ENCODE data around the gene GNAI3.

GNAI3 gene

GRCh38 chr1:109547463-109548320 lies 723 bp upstream of the GNAI3 start:
- Histone ChIP-seq H2BK5ac (ENCODE audit: low read length) (no peak overlapping the region), H3K4me3 (ENCODE audit: low read length in 2 of 2) (peak overlapping the region; percentile 77 to 99), H3K14ac (ENCODE audit: low read length) (no peak overlapping the region), H3K79me1 (ENCODE audit: low read depth, low read length) (peaks cover 5% of the 10 kb centered on the region), H3K18ac (ENCODE audit: low read length) (no peak overlapping the region), H3K27me3 (ENCODE audit: control insufficient read depth in 3 of 3, insufficient read depth in 3 of 3, low read depth in 1 of 3, low read length in 3 of 3) (no peaks in the 10 kb centered on the region), H2AK5ac (ENCODE audit: low read depth, low read length) (no peak overlapping the region), H4K8ac (ENCODE audit: low read depth, low read length) (no peak overlapping the region), H2BK12ac (ENCODE audit: low read length) (no peak overlapping the region), H2AFZ (ENCODE audit: low read length) (peak overlapping the region; percentile 87), H3K27ac (replicated peaks; ENCODE audit: low read length) (no peak overlapping the region), H3K23ac (ENCODE audit: low read depth, low read length, poor library complexity) (no peak overlapping the region), H3K9ac (ENCODE audit: low read depth, low read length, poor library complexity) (no peak overlapping the region), H3K4ac (ENCODE audit: low read length) (no peak overlapping the region), H3K9me3 (replicated peaks in 1 of 2; ENCODE audit: control insufficient read depth in 2 of 2, insufficient read depth in 1 of 2, low read depth in 1 of 2, low read length in 2 of 2) (no peaks in the 10 kb centered on the region), H3K4me1 (ENCODE audit: control insufficient read depth in 2 of 2, insufficient read depth in 1 of 2, low read depth in 1 of 2, low read length in 2 of 2) (peaks cover 2 to 17% of the 10 kb centered on the region in 2 donors), H3K36me3 (replicated peaks in 1 of 2; ENCODE audit: control insufficient read depth in 2 of 2, insufficient read depth in 2 of 2, low read length in 2 of 2) (peaks cover 0 to 2% of the 10 kb centered on the region in 2 donors), H4K91ac (ENCODE audit: low read depth, low read length, poor library complexity) (no peak overlapping the region), H2BK15ac (ENCODE audit: low read length) (no peak overlapping the region), H2BK120ac (ENCODE audit: low read depth, low read length) (no peak overlapping the region), H3K4me2 (ENCODE audit: insufficient read depth, low read length, poor library complexity, severe bottlenecking) (peak overlapping the region; percentile 54)
- no peak for DNase-seq (ENCODE audit: low spot score)
- WGBS, 2 donors (ENCODE audit: extremely low coverage in 2 of 2, insufficient read length in 2 of 2, insufficient replicate concordance in 1 of 2) = no CpG with 5 or more reads among the region's 22 CpGs

GRCh38 chr1:109556563-109556962 lies 8.1 kb downstream of the GNAI3 start:
- H3K18ac ChIP-seq (ENCODE audit: low read length) = no peak overlapping the region
- H2BK120ac ChIP-seq (ENCODE audit: low read depth, low read length) = no peak overlapping the region
- H3K4me3 ChIP-seq (ENCODE audit: low read length in 2 of 2) = no peak overlapping the region
- H2AK5ac ChIP-seq (ENCODE audit: low read depth, low read length) = no peak overlapping the region
- no CpG with 5 or more reads among the region's 2 CpGs for WGBS, 2 donors (ENCODE audit: extremely low coverage in 2 of 2, insufficient read length in 2 of 2, insufficient replicate concordance in 1 of 2)
- peaks cover 0 to 2% of the 10 kb centered on the region in 2 donors for H3K9me3 ChIP-seq (replicated peaks in 1 of 2; ENCODE audit: control insufficient read depth in 2 of 2, insufficient read depth in 1 of 2, low read depth in 1 of 2, low read length in 2 of 2)
- H3K27ac ChIP-seq (replicated peaks; ENCODE audit: low read length) = no peak overlapping the region
- H4K8ac ChIP-seq (ENCODE audit: low read depth, low read length) = no peak overlapping the region
- H3K27me3 ChIP-seq (ENCODE audit: control insufficient read depth in 3 of 3, insufficient read depth in 3 of 3, low read depth in 1 of 3, low read length in 3 of 3) = no peaks in the 10 kb centered on the region
- no peak overlapping the region for H3K9ac ChIP-seq (ENCODE audit: low read depth, low read length, poor library complexity)
- H3K36me3 ChIP-seq (replicated peaks in 1 of 2; ENCODE audit: control insufficient read depth in 2 of 2, insufficient read depth in 2 of 2, low read length in 2 of 2) = peaks cover 0 to 25% of the 10 kb centered on the region in 2 donors
- peaks cover 9% of the 10 kb centered on the region for H3K79me1 ChIP-seq (ENCODE audit: low read depth, low read length)
- H3K14ac ChIP-seq (ENCODE audit: low read length) = no peak overlapping the region
- no peak for DNase-seq (ENCODE audit: low spot score)
- H3K4me1 ChIP-seq (ENCODE audit: control insufficient read depth in 2 of 2, insufficient read depth in 1 of 2, low read depth in 1 of 2, low read length in 2 of 2) = no peaks in the 10 kb centered on the region
- H2BK5ac ChIP-seq (ENCODE audit: low read length) = no peak overlapping the region
- no peak overlapping the region for H3K23ac ChIP-seq (ENCODE audit: low read depth, low read length, poor library complexity)
- no peak overlapping the region for H2BK12ac ChIP-seq (ENCODE audit: low read length)
- no peak overlapping the region for H4K91ac ChIP-seq (ENCODE audit: low read depth, low read length, poor library complexity)
- H3K4me2 ChIP-seq (ENCODE audit: insufficient read depth, low read length, poor library complexity, severe bottlenecking) = no peak overlapping the region
- no peak overlapping the region for H3K4ac ChIP-seq (ENCODE audit: low read length)
- H2AFZ ChIP-seq (ENCODE audit: low read length) = no peak overlapping the region
- no peak overlapping the region for H2BK15ac ChIP-seq (ENCODE audit: low read length)

- H2BK12ac ChIP-seq (ENCODE audit: low read length) = no peak overlapping the region
- H3K9me3 ChIP-seq (replicated peaks in 1 of 2; ENCODE audit: control insufficient read depth in 2 of 2, insufficient read depth in 1 of 2, low read depth in 1 of 2, low read length in 2 of 2) = peaks cover 0 to 2% of the 10 kb centered on the region in 2 donors
- no CpG with 5 or more reads among the region's 5 CpGs for WGBS, 2 donors (ENCODE audit: extremely low coverage in 2 of 2, insufficient read length in 2 of 2, insufficient replicate concordance in 1 of 2)
- no peak overlapping the region for H4K8ac ChIP-seq (ENCODE audit: low read depth, low read length)
- DNase-seq (ENCODE audit: low spot score) = no peak
- H2AFZ ChIP-seq (ENCODE audit: low read length) = no peak overlapping the region
- H2BK120ac ChIP-seq (ENCODE audit: low read depth, low read length) = no peak overlapping the region
- H3K4me2 ChIP-seq (ENCODE audit: insufficient read depth, low read length, poor library complexity, severe bottlenecking) = no peak overlapping the region
- H2BK5ac ChIP-seq (ENCODE audit: low read length) = no peak overlapping the region
- no peak overlapping the region for H3K14ac ChIP-seq (ENCODE audit: low read length)
- H4K91ac ChIP-seq (ENCODE audit: low read depth, low read length, poor library complexity) = no peak overlapping the region
- H3K4me3 ChIP-seq (ENCODE audit: low read length in 2 of 2) = no peak overlapping the region
- H3K27me3 ChIP-seq (ENCODE audit: control insufficient read depth in 3 of 3, insufficient read depth in 3 of 3, low read depth in 1 of 3, low read length in 3 of 3) = no peaks in the 10 kb centered on the region
- H3K18ac ChIP-seq (ENCODE audit: low read length) = no peak overlapping the region
- H3K4me1 ChIP-seq (ENCODE audit: control insufficient read depth in 2 of 2, insufficient read depth in 1 of 2, low read depth in 1 of 2, low read length in 2 of 2) = no peaks in the 10 kb centered on the region
- no peak overlapping the region for H2BK15ac ChIP-seq (ENCODE audit: low read length)
- H3K4ac ChIP-seq (ENCODE audit: low read length) = no peak overlapping the region
- H3K79me1 ChIP-seq (ENCODE audit: low read depth, low read length) = peaks cover 9% of the 10 kb centered on the region
- peaks cover 0 to 24% of the 10 kb centered on the region in 2 donors for H3K36me3 ChIP-seq (replicated peaks in 1 of 2; ENCODE audit: control insufficient read depth in 2 of 2, insufficient read depth in 2 of 2, low read length in 2 of 2)
- no peak overlapping the region for H3K23ac ChIP-seq (ENCODE audit: low read depth, low read length, poor library complexity)
- H3K27ac ChIP-seq (replicated peaks; ENCODE audit: low read length) = no peak overlapping the region
- H2AK5ac ChIP-seq (ENCODE audit: low read depth, low read length) = no peak overlapping the region
- H3K9ac ChIP-seq (ENCODE audit: low read depth, low read length, poor library complexity) = peak overlapping the region; percentile 12
These were observed 9.1 kb downstream of the GNAI3 start for GRCh38 chr1:109557520-109557919.

- no peak overlapping the region for H2BK120ac ChIP-seq (ENCODE audit: low read depth, low read length)
- no peak overlapping the region for H3K4me2 ChIP-seq (ENCODE audit: insufficient read depth, low read length, poor library complexity, severe bottlenecking)
- H4K91ac ChIP-seq (ENCODE audit: low read depth, low read length, poor library complexity) = no peak overlapping the region
- no peak overlapping the region for H3K18ac ChIP-seq (ENCODE audit: low read length)
- H3K4me3 ChIP-seq (ENCODE audit: low read length in 2 of 2) = no peak overlapping the region
- H3K79me1 ChIP-seq (ENCODE audit: low read depth, low read length) = peaks cover 11% of the 10 kb centered on the region
- no peak overlapping the region for H3K14ac ChIP-seq (ENCODE audit: low read length)
- H2BK12ac ChIP-seq (ENCODE audit: low read length) = no peak overlapping the region
- H4K8ac ChIP-seq (ENCODE audit: low read depth, low read length) = no peak overlapping the region
- H3K4me1 ChIP-seq (ENCODE audit: control insufficient read depth in 2 of 2, insufficient read depth in 1 of 2, low read depth in 1 of 2, low read length in 2 of 2) = peaks cover 3 to 13% of the 10 kb centered on the region in 2 donors
- H3K27me3 ChIP-seq (ENCODE audit: control insufficient read depth in 3 of 3, insufficient read depth in 3 of 3, low read depth in 1 of 3, low read length in 3 of 3) = no peaks in the 10 kb centered on the region
- H3K36me3 ChIP-seq (replicated peaks in 1 of 2; ENCODE audit: control insufficient read depth in 2 of 2, insufficient read depth in 2 of 2, low read length in 2 of 2) = peaks cover 0 to 11% of the 10 kb centered on the region in 2 donors
- H3K4ac ChIP-seq (ENCODE audit: low read length) = no peak overlapping the region
- no peak overlapping the region for H2AK5ac ChIP-seq (ENCODE audit: low read depth, low read length)
- no peak for DNase-seq (ENCODE audit: low spot score)
- H2BK15ac ChIP-seq (ENCODE audit: low read length) = no peak overlapping the region
- no peak overlapping the region for H3K27ac ChIP-seq (replicated peaks; ENCODE audit: low read length)
- no peak overlapping the region for H2BK5ac ChIP-seq (ENCODE audit: low read length)
- H3K9me3 ChIP-seq (replicated peaks in 1 of 2; ENCODE audit: control insufficient read depth in 2 of 2, insufficient read depth in 1 of 2, low read depth in 1 of 2, low read length in 2 of 2) = no peaks in the 10 kb centered on the region
- no peak overlapping the region for H2AFZ ChIP-seq (ENCODE audit: low read length)
- no peak overlapping the region for H3K9ac ChIP-seq (ENCODE audit: low read depth, low read length, poor library complexity)
- H3K23ac ChIP-seq (ENCODE audit: low read depth, low read length, poor library complexity) = no peak overlapping the region
These were observed 11.6 kb downstream of the GNAI3 start for GRCh38 chr1:109559995-109560394.
